H1 (cell line): ENCODE results near the gene RIIAD1. TPM values are rescaled to one million over a fixed set of nuclear protein-coding genes. Genes with fewer than 3 reads are reported as not detected.

Experiments
- ASH2L ChIP-seq: fragments of 200-600, 300-600 bp; sonication (generic); IDR thresholded peaks from one replicate; pipeline ENCODE4 v1.7.1; 2017; ENCODE audit warnings: low read length
- ATF2 ChIP-seq: IDR thresholded peaks from 2 replicates; pipeline ENCODE4 v1.6.1; 2012; ENCODE audit warnings: low read length, inconsistent platforms
- BCL11A ChIP-seq, 2 experiments: IDR thresholded peaks; one replicate each; pipeline ENCODE4 v1.6.1; 2011; ENCODE audit warnings: low read depth in 2 of 2, low read length in 2 of 2, mild to moderate bottlenecking in 2 of 2
- CREB1 ChIP-seq: IDR thresholded peaks from 2 replicates; pipeline ENCODE4 v1.6.1; 2012; ENCODE audit warnings: inconsistent platforms
- JUN ChIP-seq: IDR thresholded peaks from 2 replicates; pipeline ENCODE4 v1.6.1; 2011; ENCODE audit warnings: low read depth, mild to moderate bottlenecking, improper control_type of control experiment, low read length
- JUND ChIP-seq: IDR thresholded peaks from 2 replicates; pipeline ENCODE4 v1.6.1; 2011; ENCODE audit warnings: mild to moderate bottlenecking, improper control_type of control experiment, low read length
- KDM5A ChIP-seq: fragments of 200-600 bp; IDR thresholded peaks from 2 replicates; pipeline ENCODE4 v1.7.1; 2012; ENCODE audit warnings: mild to moderate bottlenecking, low read length, inconsistent platforms, mixed read lengths
- NANOG ChIP-seq: IDR thresholded peaks from 2 replicates; pipeline ENCODE4 v1.6.1; 2011; ENCODE audit warnings: low read length, low read depth, mild to moderate bottlenecking, inconsistent platforms; ENCODE audit not compliant: insufficient read depth, poor library complexity, severe bottlenecking
- SP4 ChIP-seq: IDR thresholded peaks from 2 replicates; pipeline ENCODE4 v1.6.1; 2012; ENCODE audit warnings: low read length, inconsistent platforms
- TAF1 ChIP-seq: IDR thresholded peaks from 2 replicates; pipeline ENCODE4 v1.6.1; 2011; ENCODE audit warnings: mild to moderate bottlenecking, low read depth, low read length
- TEAD4 ChIP-seq: IDR thresholded peaks from 2 replicates; pipeline ENCODE4 v1.6.1; 2012; ENCODE audit warnings: low read depth, low read length, inconsistent platforms, mixed read lengths
- polyA plus RNA-seq, 7 experiments: library from polyadenylated mRNA; depleted of rRNA in 3 of 7; stranded (reverse) in 5 of 7; unstranded in 2 of 7; fragments of >200 nt in 5 of 7; fragments of 200-250 nt in 2 of 7; gene quantifications; 1 replicate in 5 of 7; 2 replicates in 1 of 7; 4 replicates in 1 of 7; pipeline versions ENCODE4 v1.2.1 to v1.2.3, GENCODE V29; 2011 to 2013; ENCODE audit warnings: missing spikeins in 2 of 7, mixed read lengths in 2 of 7
- total RNA-seq: library from RNA; stranded (reverse); fragmentation: NEBNext Ultra II Directional; extraction: Animal tissue kit (Norgen Biotek cat#: 25700); gene quantifications from 2 replicates; pipeline ENCODE4 v1.2.1, GENCODE V29; 2021
- TF ChIP-seq, protein P1 (sequence below), 3 experiments: IDR thresholded peaks; 1 replicate in 2 of 3; 2 replicates in 1 of 3; pipeline versions ENCODE4 v1.5.1 to v1.6.1; 2011; ENCODE audit warnings: low read length in 3 of 3, mild to moderate bottlenecking in 3 of 3, inconsistent platforms in 2 of 3, low read depth in 1 of 3, moderate library complexity in 1 of 3; ENCODE audit not compliant: insufficient read depth in 1 of 3; ENCODE audit errors: control extremely low read depth in 1 of 3

RIIAD1 gene
- total and polyA plus RNA-seq, 2 of the 8 experiments (the other 6 are each of a cell fraction or from before 2014, with no cell fraction given): not detected

DNA sequence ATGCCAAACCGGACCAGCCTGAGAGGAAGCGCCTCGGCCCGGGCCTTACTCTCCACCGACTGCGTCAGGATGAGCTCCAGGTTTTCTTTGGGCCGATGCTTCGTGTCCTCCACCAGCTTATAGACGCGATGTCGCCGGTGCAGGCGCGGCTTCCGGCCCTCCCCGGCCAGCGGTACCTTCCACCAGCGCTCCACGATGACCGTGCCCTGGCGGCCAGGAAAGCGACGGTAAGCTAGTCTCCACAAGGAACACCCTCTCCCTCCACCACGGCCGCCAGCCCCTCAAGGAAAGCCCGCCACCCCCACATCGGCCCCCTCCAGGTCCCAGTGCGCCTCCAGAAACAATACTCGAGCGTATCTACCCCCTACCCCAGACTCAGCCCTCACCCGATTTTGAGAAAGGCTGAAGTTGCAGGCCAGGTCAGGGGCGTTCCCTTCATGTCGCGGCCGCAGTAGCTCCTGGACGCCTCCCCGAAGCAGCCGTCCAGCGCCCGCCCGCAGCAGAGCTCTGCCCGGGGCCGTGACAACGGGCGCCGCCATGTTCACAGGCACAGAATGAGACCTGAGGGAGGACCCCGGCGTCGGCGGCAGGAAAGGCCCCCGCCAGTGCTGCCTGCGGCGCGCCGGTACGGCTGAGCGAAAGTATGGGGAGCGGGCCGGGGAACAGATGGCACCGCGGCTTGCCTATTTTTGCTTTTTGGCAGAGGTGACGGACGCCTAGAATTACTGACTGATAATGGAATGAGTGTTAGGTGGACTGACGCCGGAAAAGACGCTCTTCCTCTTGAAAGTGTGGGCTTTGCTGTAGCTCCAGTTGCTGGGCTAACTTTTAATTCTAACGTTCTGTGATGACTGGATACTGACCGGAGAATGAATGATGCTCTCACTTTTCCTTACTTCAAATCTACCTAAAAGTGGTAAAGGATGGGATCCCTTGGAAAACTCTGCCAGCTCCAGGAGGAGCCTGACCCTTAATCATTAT, 41.9 kb downstream of the RIIAD1 start, which contains the start of gene MRPL9 (continued):
- TF ChIP-seq, protein P1, sequence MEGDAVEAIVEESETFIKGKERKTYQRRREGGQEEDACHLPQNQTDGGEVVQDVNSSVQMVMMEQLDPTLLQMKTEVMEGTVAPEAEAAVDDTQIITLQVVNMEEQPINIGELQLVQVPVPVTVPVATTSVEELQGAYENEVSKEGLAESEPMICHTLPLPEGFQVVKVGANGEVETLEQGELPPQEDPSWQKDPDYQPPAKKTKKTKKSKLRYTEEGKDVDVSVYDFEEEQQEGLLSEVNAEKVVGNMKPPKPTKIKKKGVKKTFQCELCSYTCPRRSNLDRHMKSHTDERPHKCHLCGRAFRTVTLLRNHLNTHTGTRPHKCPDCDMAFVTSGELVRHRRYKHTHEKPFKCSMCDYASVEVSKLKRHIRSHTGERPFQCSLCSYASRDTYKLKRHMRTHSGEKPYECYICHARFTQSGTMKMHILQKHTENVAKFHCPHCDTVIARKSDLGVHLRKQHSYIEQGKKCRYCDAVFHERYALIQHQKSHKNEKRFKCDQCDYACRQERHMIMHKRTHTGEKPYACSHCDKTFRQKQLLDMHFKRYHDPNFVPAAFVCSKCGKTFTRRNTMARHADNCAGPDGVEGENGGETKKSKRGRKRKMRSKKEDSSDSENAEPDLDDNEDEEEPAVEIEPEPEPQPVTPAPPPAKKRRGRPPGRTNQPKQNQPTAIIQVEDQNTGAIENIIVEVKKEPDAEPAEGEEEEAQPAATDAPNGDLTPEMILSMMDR (IDR thresholded peaks at IDR 0.05; ENCODE audit: control extremely low read depth in 1 of 3, insufficient read depth in 1 of 3, low read depth in 1 of 3, low read length in 3 of 3): no peak
- TF ChIP-seq NANOG (no peak), TAF1 (peak; percentile 97), JUND (no peak), ASH2L (peak; percentile 93), KDM5A (peak; percentile 96), TEAD4 (no peak), JUN (no peak), ATF2 (no peak), CREB1 (peak; percentile 67), SP4 (peak; percentile 87; the same call in 1 of the 2 replicates), BCL11A (IDR thresholded peaks at IDR 0.05; ENCODE audit: low read depth in 2 of 2, low read length in 2 of 2) (no peak)
